Loucy (cell line): ENCODE results near the gene UGT8.

Source experiments
- H2AFZ ChIP-seq: fragments of 200-600 bp; sonication (generic); 2 replicates; pipeline ENCODE4 v1.6.0; 2016; ENCODE audit warnings: antibody characterized with exemption, mild to moderate bottlenecking, low read length, moderate library complexity
- H3F3A ChIP-seq: fragments of 200-600 bp; 2 replicates; pipeline ENCODE4 v1.6.0; 2016; ENCODE audit warnings: antibody characterized with exemption, low read depth, mild to moderate bottlenecking
- H3K27me3 ChIP-seq: fragments of 200-600 bp; sonication (generic); 2 replicates; pipeline ENCODE4 v1.6.1; 2014; ENCODE audit warnings: low read length, mild to moderate bottlenecking; ENCODE audit not compliant: insufficient read depth, poor library complexity, severe bottlenecking
- H3K36me3 ChIP-seq: fragments of 200-600 bp; sonication (generic); 2 replicates; pipeline ENCODE4 v1.6.1; 2016; ENCODE audit warnings: low read length; ENCODE audit not compliant: insufficient read depth
- H3K4me1 ChIP-seq: fragments of 200-600 bp; sonication (generic); 2 replicates; pipeline ENCODE4 v1.5.1; 2014; ENCODE audit warnings: low read length, mild to moderate bottlenecking; ENCODE audit not compliant: insufficient read depth, poor library complexity, severe bottlenecking
- H3K4me2 ChIP-seq: fragments of 200-600 bp; sonication (generic); 2 replicates; pipeline ENCODE4 v1.6.0; 2014; ENCODE audit warnings: antibody characterized with exemption, low read length, low read depth, mild to moderate bottlenecking; ENCODE audit not compliant: poor library complexity, severe bottlenecking
- H3K4me3 ChIP-seq: fragments of 200-600 bp; sonication (generic); 2 replicates; pipeline ENCODE4 v1.5.1; 2014; ENCODE audit warnings: low read length, mild to moderate bottlenecking, mixed read lengths; ENCODE audit not compliant: poor library complexity, severe bottlenecking
- H3K79me2 ChIP-seq: fragments of 200-600 bp; sonication (generic); 2 replicates; pipeline ENCODE4 v1.6.1; 2014; ENCODE audit warnings: low read length; ENCODE audit not compliant: insufficient read depth
- H3K9ac ChIP-seq: fragments of 200-600 bp; sonication (generic); 2 replicates; pipeline ENCODE4 v1.6.0; 2014; ENCODE audit warnings: mild to moderate bottlenecking, low read depth, low read length, moderate library complexity; ENCODE audit not compliant: poor library complexity, severe bottlenecking
- H3K9me2 ChIP-seq: fragments of 200-600 bp; sonication (generic); replicated peaks from 2 replicates; pipeline ENCODE4 v1.6.1; 2016; ENCODE audit warnings: low read depth, low read length, mixed read lengths
- H3K9me3 ChIP-seq: fragments of 200-600 bp; sonication (generic); 2 replicates; pipeline ENCODE4 v1.6.1; 2014; ENCODE audit warnings: mild to moderate bottlenecking, antibody characterized with exemption, low read length, low read depth; ENCODE audit not compliant: insufficient read depth
- H4K20me1 ChIP-seq: fragments of 200-600 bp; sonication (generic); 2 replicates; pipeline ENCODE4 v1.6.0; 2014; ENCODE audit warnings: antibody characterized with exemption, low read length, mild to moderate bottlenecking; ENCODE audit not compliant: insufficient read depth, poor library complexity, severe bottlenecking
- CTCF ChIP-seq: fragments of 200-600 bp; sonication (generic); conservative IDR thresholded peaks from 2 replicates; pipeline ENCODE4 v1.5.1; 2014; ENCODE audit warnings: mild to moderate bottlenecking, antibody characterized with exemption, low read length
- EZH2phosphoT487 ChIP-seq: fragments of 200-600 bp; IDR thresholded peaks from 2 replicates; pipeline ENCODE4 v1.6.1; 2018; ENCODE audit warnings: antibody characterized with exemption, mild to moderate bottlenecking, moderate library complexity, borderline replicate concordance

The UGT8 gene

DNA sequence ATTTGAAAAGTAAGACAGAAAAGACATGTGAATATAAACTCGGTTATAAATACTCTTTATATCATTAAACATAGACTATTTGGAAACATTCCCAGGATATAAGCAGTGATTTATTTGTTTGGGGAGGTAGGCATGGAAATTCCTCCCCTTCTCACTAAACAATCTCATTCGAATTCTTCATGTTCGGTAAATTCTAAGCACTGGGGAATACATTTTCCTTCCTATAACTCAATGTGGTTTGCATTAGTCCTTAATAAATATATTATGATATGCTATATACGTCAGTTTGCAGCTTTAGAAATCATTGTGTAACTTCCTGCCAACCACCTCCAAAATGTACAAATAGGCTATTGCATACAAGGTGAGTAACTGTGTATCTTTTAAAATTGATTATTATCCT, 99.6 kb downstream of the UGT8 start:
- Histone ChIP-seq H3K4me3 (no peak overlapping the region), H3K9ac (no peak overlapping the region), H4K20me1 (no peaks in the 10 kb centered on the region), H3F3A (no peaks in the 10 kb centered on the region), H3K36me3 (no peaks in the 10 kb centered on the region), H2AFZ (no peak overlapping the region), H3K9me2 (no peaks in the 10 kb centered on the region), H3K79me2 (no peaks in the 10 kb centered on the region), H3K9me3 (no peaks in the 10 kb centered on the region), H3K4me1 (no peaks in the 10 kb centered on the region), H3K4me2 (no peak overlapping the region), H3K27me3 (no peaks in the 10 kb centered on the region)
- TF ChIP-seq EZH2phosphoT487 (no peak), CTCF (no peak)

DNA sequence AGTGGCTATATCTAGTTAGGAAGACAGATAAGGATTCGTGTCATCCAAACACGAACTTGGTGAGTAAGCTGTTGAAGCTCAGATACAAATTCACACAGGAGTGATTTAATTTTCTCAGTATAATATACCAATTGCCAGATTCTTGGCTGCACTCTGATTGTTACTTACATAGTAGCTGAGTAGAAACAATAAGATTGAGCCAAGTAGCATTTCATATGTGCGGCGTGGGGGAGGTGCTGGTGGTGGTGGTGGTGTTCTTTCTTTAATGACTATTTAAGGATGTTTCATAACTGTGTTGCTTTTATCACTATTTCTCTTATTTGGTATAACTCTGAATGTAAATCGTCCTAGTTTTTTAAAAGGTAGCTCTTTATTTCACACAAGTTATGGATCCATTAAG, 102.9 kb downstream of the UGT8 start:
- Histone ChIP-seq H3K4me1 (no peaks in the 10 kb centered on the region), H3F3A (no peaks in the 10 kb centered on the region), H3K9ac (no peak overlapping the region), H3K27me3 (no peaks in the 10 kb centered on the region), H3K9me2 (no peaks in the 10 kb centered on the region), H3K4me2 (no peak overlapping the region), H3K4me3 (no peak overlapping the region), H3K79me2 (no peaks in the 10 kb centered on the region), H3K36me3 (no peaks in the 10 kb centered on the region), H4K20me1 (no peaks in the 10 kb centered on the region), H3K9me3 (no peaks in the 10 kb centered on the region), H2AFZ (no peak overlapping the region)
- TF ChIP-seq CTCF (no peak), EZH2phosphoT487 (no peak)

GRCh38 chr4:114717432-114717831, 118.8 kb downstream of the UGT8 start:
- H3K79me2 ChIP-seq, result no peaks in the 10 kb centered on the region
- no peak for TF ChIP-seq CTCF
- no peak for TF ChIP-seq EZH2phosphoT487
- no peak overlapping the region for H3K9ac ChIP-seq
- no peaks in the 10 kb centered on the region for H4K20me1 ChIP-seq
- no peaks in the 10 kb centered on the region for H3F3A ChIP-seq
- no peaks in the 10 kb centered on the region for H3K36me3 ChIP-seq
- no peak overlapping the region for H2AFZ ChIP-seq
- H3K9me2 ChIP-seq, result no peaks in the 10 kb centered on the region
- no peaks in the 10 kb centered on the region for H3K9me3 ChIP-seq
- H3K4me3 ChIP-seq, result no peak overlapping the region
- H3K4me1 ChIP-seq, result no peaks in the 10 kb centered on the region
- H3K27me3 ChIP-seq, result no peaks in the 10 kb centered on the region
- no peak overlapping the region for H3K4me2 ChIP-seq
